Parathyroid adenoma (tissue), 2 donors: ENCODE data around the gene SHISA9.

Experiments used
- H2AFZ ChIP-seq: fragments of 300-600 bp; sonication (generic); one replicate; pipeline ENCODE4 v1.7.0; 2017; ENCODE audit warnings: antibody characterized with exemption, mild to moderate bottlenecking
- H3K27ac ChIP-seq: fragments of 300-600 bp; sonication (generic); one replicate; pipeline ENCODE4 v1.7.0; 2017
- H3K27me3 ChIP-seq: fragments of 300-600 bp; sonication (generic); one replicate; pipeline ENCODE4 v1.7.0; 2017; ENCODE audit warnings: low read length; ENCODE audit not compliant: control insufficient read depth, insufficient read depth
- H3K36me3 ChIP-seq: fragments of 300-600 bp; sonication (generic); one replicate; pipeline ENCODE4 v1.7.0; 2017; ENCODE audit warnings: low read length; ENCODE audit not compliant: control insufficient read depth, insufficient read depth
- H3K4me1 ChIP-seq: fragments of 300-600 bp; sonication (generic); one replicate; pipeline ENCODE4 v1.7.0; 2017; ENCODE audit warnings: control low read depth
- H3K4me2 ChIP-seq: fragments of 300-600 bp; sonication (generic); one replicate; pipeline ENCODE4 v1.7.0; 2017; ENCODE audit warnings: low read length
- H3K4me3 ChIP-seq: fragments of 300-600 bp; sonication (generic); one replicate; pipeline ENCODE4 v1.7.0; 2017; ENCODE audit warnings: low read depth, low read length
- H3K79me2 ChIP-seq: fragments of 300-600 bp; sonication (generic); one replicate; pipeline ENCODE4 v1.7.0; 2017; ENCODE audit warnings: control low read depth
- H3K9ac ChIP-seq: fragments of 300-600 bp; sonication (generic); one replicate; pipeline ENCODE4 v1.7.0; 2017; ENCODE audit warnings: mild to moderate bottlenecking
- H3K9me3 ChIP-seq: fragments of 300-600 bp; sonication (generic); one replicate; pipeline ENCODE4 v1.7.0; 2017; ENCODE audit warnings: low read length; ENCODE audit not compliant: control insufficient read depth
- TF ChIP-seq, protein P1 (sequence below): fragments of 300-600 bp; sonication (generic); IDR thresholded peaks from one replicate; pipeline ENCODE4 v1.7.0; 2017; ENCODE audit warnings: antibody characterized with exemption, mild to moderate bottlenecking
- donor health status: primary hyperparathyroidism.

SHISA9 gene

DNA sequence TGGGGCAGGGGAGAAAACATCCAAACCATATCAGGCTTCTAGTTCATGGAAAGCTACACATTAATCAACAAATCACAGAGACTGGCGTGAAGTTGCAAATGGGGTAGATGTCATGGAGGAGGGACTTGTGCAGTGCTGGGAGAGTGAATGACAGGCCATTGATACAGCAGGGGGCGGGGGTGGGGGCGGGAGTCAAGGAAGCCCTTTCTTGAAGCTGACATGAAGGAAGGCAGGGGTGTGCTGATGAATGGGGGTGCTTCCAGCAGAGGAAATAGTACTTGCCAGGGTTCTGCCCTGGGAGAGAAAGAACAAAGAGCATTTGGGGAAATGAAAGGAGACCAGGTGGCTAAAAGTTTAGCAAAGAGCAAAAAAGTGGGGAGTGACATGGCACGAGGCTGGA, 269.9 kb downstream of the SHISA9 start:
- Histone ChIP-seq H3K36me3 (no peaks in the 10 kb centered on the region), H3K4me3 (no peak overlapping the region), H3K9ac (no peak overlapping the region), H3K4me2 (no peak overlapping the region), H3K4me1 (no peaks in the 10 kb centered on the region), H2AFZ (no peak overlapping the region), H3K79me2 (no peaks in the 10 kb centered on the region), H3K9me3 (no peaks in the 10 kb centered on the region), H3K27ac (no peak overlapping the region), H3K27me3 (no peaks in the 10 kb centered on the region)
- TF ChIP-seq, protein P1, sequence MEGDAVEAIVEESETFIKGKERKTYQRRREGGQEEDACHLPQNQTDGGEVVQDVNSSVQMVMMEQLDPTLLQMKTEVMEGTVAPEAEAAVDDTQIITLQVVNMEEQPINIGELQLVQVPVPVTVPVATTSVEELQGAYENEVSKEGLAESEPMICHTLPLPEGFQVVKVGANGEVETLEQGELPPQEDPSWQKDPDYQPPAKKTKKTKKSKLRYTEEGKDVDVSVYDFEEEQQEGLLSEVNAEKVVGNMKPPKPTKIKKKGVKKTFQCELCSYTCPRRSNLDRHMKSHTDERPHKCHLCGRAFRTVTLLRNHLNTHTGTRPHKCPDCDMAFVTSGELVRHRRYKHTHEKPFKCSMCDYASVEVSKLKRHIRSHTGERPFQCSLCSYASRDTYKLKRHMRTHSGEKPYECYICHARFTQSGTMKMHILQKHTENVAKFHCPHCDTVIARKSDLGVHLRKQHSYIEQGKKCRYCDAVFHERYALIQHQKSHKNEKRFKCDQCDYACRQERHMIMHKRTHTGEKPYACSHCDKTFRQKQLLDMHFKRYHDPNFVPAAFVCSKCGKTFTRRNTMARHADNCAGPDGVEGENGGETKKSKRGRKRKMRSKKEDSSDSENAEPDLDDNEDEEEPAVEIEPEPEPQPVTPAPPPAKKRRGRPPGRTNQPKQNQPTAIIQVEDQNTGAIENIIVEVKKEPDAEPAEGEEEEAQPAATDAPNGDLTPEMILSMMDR = no peak

DNA sequence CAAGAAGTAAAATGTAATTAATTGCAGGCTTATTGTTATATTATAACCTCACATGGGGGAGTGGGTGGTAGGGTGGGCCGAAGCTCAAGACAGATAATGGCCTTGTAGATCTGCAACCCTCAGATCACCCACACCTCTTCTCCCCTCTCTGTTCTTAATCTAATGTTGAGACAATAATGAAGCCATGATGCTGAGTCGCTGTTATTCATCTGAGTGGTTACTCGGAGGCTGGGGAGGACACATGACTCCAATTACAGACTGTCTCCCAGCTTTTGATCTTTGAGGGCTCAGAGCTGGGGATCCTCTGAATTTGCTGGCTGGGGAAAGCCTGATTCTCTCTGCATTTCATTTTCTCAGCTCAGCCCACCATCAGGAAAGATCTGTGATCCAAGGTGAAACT, 275.3 kb downstream of the SHISA9 start:
- H3K27ac ChIP-seq = no peak overlapping the region
- H2AFZ ChIP-seq = no peak overlapping the region
- H3K9ac ChIP-seq = no peak overlapping the region
- H3K9me3 ChIP-seq = no peaks in the 10 kb centered on the region
- no peaks in the 10 kb centered on the region for H3K4me1 ChIP-seq
- H3K36me3 ChIP-seq = no peaks in the 10 kb centered on the region
- H3K27me3 ChIP-seq = no peaks in the 10 kb centered on the region
- TF ChIP-seq, protein P1 = no peak
- no peak overlapping the region for H3K4me2 ChIP-seq
- no peak overlapping the region for H3K4me3 ChIP-seq
- no peaks in the 10 kb centered on the region for H3K79me2 ChIP-seq

DNA sequence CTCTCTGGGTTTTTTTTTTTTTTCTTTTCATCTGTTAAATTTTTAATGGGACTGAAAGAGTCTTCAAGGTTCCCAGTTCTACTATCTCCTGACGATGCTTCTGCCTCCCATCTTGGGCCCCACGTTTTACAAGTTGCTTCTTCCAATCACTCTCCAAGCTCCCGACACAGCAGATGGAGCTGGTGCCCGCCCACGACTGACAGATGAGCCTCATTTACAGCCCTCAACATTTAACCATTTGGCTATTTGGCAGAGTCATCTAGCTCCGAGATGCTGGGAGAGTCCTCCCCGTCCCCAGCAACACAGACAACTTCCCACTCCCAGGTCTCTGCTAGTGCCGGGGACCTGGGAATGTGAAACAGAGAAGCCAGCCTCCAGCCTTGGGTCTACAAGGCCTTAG, 276.9 kb downstream of the SHISA9 start:
- no peak overlapping the region for H3K9ac ChIP-seq
- no peak overlapping the region for H2AFZ ChIP-seq
- TF ChIP-seq, protein P1 = no peak
- no peak overlapping the region for H3K27ac ChIP-seq
- no peaks in the 10 kb centered on the region for H3K79me2 ChIP-seq
- H3K4me3 ChIP-seq = no peak overlapping the region
- H3K9me3 ChIP-seq = no peaks in the 10 kb centered on the region
- H3K4me2 ChIP-seq = no peak overlapping the region
- no peaks in the 10 kb centered on the region for H3K4me1 ChIP-seq
- H3K27me3 ChIP-seq = no peaks in the 10 kb centered on the region
- H3K36me3 ChIP-seq = no peaks in the 10 kb centered on the region

DNA sequence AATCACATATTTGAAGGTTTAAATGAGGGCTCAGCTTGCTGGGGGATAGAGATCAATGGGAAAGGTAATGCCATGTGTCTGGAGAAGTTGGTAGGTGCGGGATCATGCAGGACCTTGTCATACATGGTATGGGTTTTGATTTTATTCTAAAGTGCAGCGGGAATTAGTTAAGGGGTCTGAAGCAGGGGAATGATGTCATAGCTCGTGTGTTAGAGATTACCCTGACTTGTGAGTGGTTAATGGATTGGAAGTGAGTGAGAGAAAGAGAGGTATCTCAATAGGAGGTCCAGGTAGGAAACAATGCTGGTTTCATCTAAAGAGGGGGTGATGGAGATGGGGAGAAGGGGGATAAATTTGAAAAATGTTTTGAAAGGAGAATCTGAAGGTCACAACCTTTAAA, 280.0 kb downstream of the SHISA9 start:
- Histone ChIP-seq H3K36me3 (no peaks in the 10 kb centered on the region), H3K4me2 (no peak overlapping the region), H3K27me3 (no peaks in the 10 kb centered on the region), H3K9me3 (no peaks in the 10 kb centered on the region), H3K27ac (no peak overlapping the region), H2AFZ (no peak overlapping the region), H3K4me3 (no peak overlapping the region), H3K79me2 (no peaks in the 10 kb centered on the region), H3K4me1 (no peaks in the 10 kb centered on the region), H3K9ac (no peak overlapping the region)
- TF ChIP-seq, protein P1 = no peak

DNA sequence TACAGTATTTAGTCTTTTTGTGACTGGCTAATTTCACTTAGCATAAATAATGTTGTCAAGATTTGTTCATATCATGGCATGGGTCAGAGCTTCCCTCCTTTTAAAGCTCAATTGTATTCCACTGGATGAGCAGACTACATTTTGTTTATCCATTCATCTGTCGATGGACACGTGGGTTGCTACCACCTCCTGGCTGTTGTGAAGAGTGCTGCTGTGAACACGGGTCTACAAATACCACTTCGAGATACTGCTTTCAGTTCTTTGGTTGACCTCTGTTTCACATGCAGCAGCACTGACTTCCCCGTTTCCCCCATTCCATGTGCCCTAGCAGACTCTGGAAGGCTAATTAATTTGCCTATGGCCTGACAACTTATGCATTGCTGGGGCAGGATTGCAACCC, 285.4 kb downstream of the SHISA9 start:
- H3K79me2 ChIP-seq = no peaks in the 10 kb centered on the region
- no peak overlapping the region for H3K27ac ChIP-seq
- TF ChIP-seq, protein P1 = no peak
- no peaks in the 10 kb centered on the region for H3K27me3 ChIP-seq
- no peak overlapping the region for H3K9ac ChIP-seq
- no peak overlapping the region for H2AFZ ChIP-seq
- H3K4me2 ChIP-seq = no peak overlapping the region
- H3K9me3 ChIP-seq = no peaks in the 10 kb centered on the region
- no peaks in the 10 kb centered on the region for H3K4me1 ChIP-seq
- H3K4me3 ChIP-seq = no peak overlapping the region
- H3K36me3 ChIP-seq = no peaks in the 10 kb centered on the region
